Left cardiac atrium (tissue), 4 donors: ENCODE results near the gene TP53TG5. TPM values are rescaled to one million over a fixed set of nuclear protein-coding genes. Genes with fewer than 3 reads are reported as not detected.
A peak's percentile ranks its signal among the peaks of the same experiment; 100 is the strongest.

Experiments used
- ATAC-seq, 2 donors: fragments of 200-7000 bp; cut with Tn5 transposase; one replicate each; pipeline ENCODE4 v1.9.1; 2020; ENCODE audit warnings: mild to moderate bottlenecking in 2 of 2, moderate library complexity in 2 of 2
- DNase-seq: peaks from one replicate; pipeline ENCODE4 v3.0.0-alpha.2; 2020
- intact Hi-C, 2 donors: fragments of 100-400 bp; cut with DNase I; formaldehyde crosslinking; loops; one replicate each; pipeline versions ENCODE4 v1.14.1 to v1.15.1; 2022 to 2023
- total RNA-seq, 2 donors: library from RNA; stranded (reverse); fragmentation: NEBNext Ultra II Directional; extraction: Animal tissue kit (Norgen Biotek cat#: 25700); gene quantifications; one replicate each; pipeline ENCODE4 v1.2.1, GENCODE V29; 2021
- donor health status: DM: no; HTN: yes; CAD: no.
- donor health status: DM: no; HTN: yes; CAD: no; lungs with severe emphysema.
- donor health status: DM: yes; HTN: yes; CAD: no.
- donor health status: Dilated cardiomyopathy.

The TP53TG5 gene
- total RNA-seq, 2 donors from 2014 or later: 0.68 to 2.0 TPM

GRCh38 chr20:45407067-45407745 lies 29.1 kb upstream of the TP53TG5 start:
- DNase-seq: peak; percentile 72
- intact Hi-C loops: loop anchor here in 1 of 2 donors (2.0 kb wide), 1 partner anchor 48 kb away; no protein-coding TSS in a partner anchor
- peak; percentile 52 to 60 for ATAC-seq

GRCh38 chr20:45406260-45407066 lies 28.3 kb upstream of the TP53TG5 start:
- ATAC-seq (peak; percentile 74 to 83), DNase-seq (peak; percentile 85)
- intact Hi-C loops: loop anchor here in 1 of 2 donors (2.0 kb wide), 1 partner anchor 48 kb away; no protein-coding TSS in a partner anchor

GRCh38 chr20:45405571-45406259 lies 27.6 kb upstream of the TP53TG5 start:
- intact Hi-C loops: loop anchor here in 1 of 2 donors (2.0 kb wide), 1 partner anchor 47 kb away; no protein-coding TSS in a partner anchor
- peak; percentile 18 to 62 for ATAC-seq
- DNase-seq: peak; percentile 71

- DNase-seq (no peak), ATAC-seq (no peak)
- intact Hi-C loops: no loop called here
Measured at GRCh38 chr20:45404438-45404837, 26.3 kb upstream of the TP53TG5 start.

- intact Hi-C loops: no loop called here
- ATAC-seq (no peak), DNase-seq (no peak)
Measured at GRCh38 chr20:45402946-45403345, 24.8 kb upstream of the TP53TG5 start.

- intact Hi-C loops: no loop called here
- DNase-seq: no peak
- ATAC-seq: no peak
Measured at GRCh38 chr20:45400346-45401031, 22.4 kb upstream of the TP53TG5 start.

GRCh38 chr20:45399018-45399417 lies 20.9 kb upstream of the TP53TG5 start:
- intact Hi-C loops: no loop called here
- ATAC-seq (no peak), DNase-seq (no peak)

- intact Hi-C loops: no loop called here
- DNase-seq (no peak), ATAC-seq (no peak)
Measured at GRCh38 chr20:45395114-45395415, 16.9 kb upstream of the TP53TG5 start.

GRCh38 chr20:45394221-45395113 lies 16.3 kb upstream of the TP53TG5 start:
- intact Hi-C loops: no loop called here
- ATAC-seq (no peak), DNase-seq (no peak)

GRCh38 chr20:45392733-45393132 lies 14.6 kb upstream of the TP53TG5 start:
- intact Hi-C loops: no loop called here
- ATAC-seq (no peak), DNase-seq (no peak)

GRCh38 chr20:45391559-45391958 lies 13.4 kb upstream of the TP53TG5 start:
- ATAC-seq (no peak), DNase-seq (no peak)
- intact Hi-C loops: no loop called here

GRCh38 chr20:45390931-45391330 lies 12.8 kb upstream of the TP53TG5 start:
- intact Hi-C loops: no loop called here
- no peak for DNase-seq
- ATAC-seq: no peak

GRCh38 chr20:45387274-45387673 lies 9.1 kb upstream of the TP53TG5 start:
- no peak for ATAC-seq
- intact Hi-C loops: no loop called here
- DNase-seq: no peak

GRCh38 chr20:45377269-45377668 lies 856 bp downstream of the TP53TG5 start:
- no peak for DNase-seq

GRCh38 chr20:45374966-45375365 lies 3.2 kb downstream of the TP53TG5 start:
- no peak for DNase-seq
- intact Hi-C loops: loop anchor here (2.0 to 5.0 kb wide), 5 partner anchors 53 to 397 kb away; partner anchors contain the start of gene WFDC10B (in 1 of the 2)
- ATAC-seq: no peak

More at GRCh38 chr20:45377269-45377668, 856 bp downstream of the TP53TG5 start:
- intact Hi-C loops: loop anchor here in 1 of 2 donors (5.0 kb wide), 1 partner anchor 330 kb away; the partner anchor contains the start of gene WFDC10B
- ATAC-seq: no peak

GRCh38 chr20:45374101-45374467 lies 4.0 kb downstream of the TP53TG5 start:
- ATAC-seq: no peak
- intact Hi-C loops: loop anchor here (2.0 to 5.0 kb wide), 4 partner anchors 52 to 398 kb away; no protein-coding TSS in a partner anchor

GRCh38 chr20:45373353-45374100 lies 4.6 kb downstream of the TP53TG5 start:
- peak; percentile 87 to 88 for ATAC-seq
- peak; percentile 91 for DNase-seq
- intact Hi-C loops: loop anchor here (2.0 to 5.0 kb wide), 4 partner anchors 51 to 399 kb away; no protein-coding TSS in a partner anchor

More at GRCh38 chr20:45374101-45374467, 4.0 kb downstream of the TP53TG5 start:
- no peak for DNase-seq
